HepG2 (cell line): ENCODE data around the gene VGF. TPM values are rescaled to one million over a fixed set of nuclear protein-coding genes. Genes with fewer than 3 reads are reported as not detected.

ENCODE experiments used
- ELF3 ChIP-seq: IDR thresholded peaks from 2 replicates; pipeline ENCODE4 v1.6.1; 2016; ENCODE audit warnings: missing genetic modification reagents, missing compliant biosample characterization
- HMGXB4 ChIP-seq, 2 experiments: sonication (generic) in 1 of 2; formaldehyde crosslinking in 1 of 2; IDR thresholded peaks; 2 replicates each; pipeline versions ENCODE4 v1.4.0 to v1.6.1; 2018 to 2020; ENCODE audit warnings: missing genetic modification reagents in 2 of 2, borderline replicate concordance in 1 of 2, low read depth in 1 of 2, mild to moderate bottlenecking in 1 of 2, missing biosample characterization in 1 of 2
- IKZF1 ChIP-seq: fragments of 450-650 bp; IDR thresholded peaks from 2 replicates; pipeline ENCODE4 v1.7.1; 2016
- MBD4 ChIP-seq: IDR thresholded peaks from 2 replicates; pipeline ENCODE4 v1.6.1; 2012; ENCODE audit warnings: low read length, inconsistent platforms, borderline replicate concordance
- MXD1 ChIP-seq: sonication (generic); formaldehyde crosslinking; IDR thresholded peaks from 2 replicates; pipeline ENCODE4 v1.4.0; 2020; ENCODE audit warnings: mild to moderate bottlenecking, missing genetic modification reagents
- NCOA5 ChIP-seq: sonication (generic); formaldehyde crosslinking; IDR thresholded peaks from 2 replicates; pipeline ENCODE4 v1.4.0; 2020; ENCODE audit warnings: missing genetic modification reagents
- REST ChIP-seq, 2 experiments: IDR thresholded peaks; 2 replicates each; pipeline ENCODE4 v1.6.1; 2011 to 2012; ENCODE audit warnings: low read length in 2 of 2, borderline replicate concordance in 1 of 2, low read depth in 1 of 2, mild to moderate bottlenecking in 1 of 2, moderate library complexity in 1 of 2
- TEAD2 ChIP-seq: sonication (generic); formaldehyde crosslinking; IDR thresholded peaks from 2 replicates; pipeline ENCODE4 v1.9.0; 2021; ENCODE audit warnings: missing genetic modification reagents
- ZNF570 ChIP-seq: sonication (generic); formaldehyde crosslinking; IDR thresholded peaks from 2 replicates; pipeline ENCODE4 v1.4.0; 2020; ENCODE audit warnings: mild to moderate bottlenecking, missing genetic modification reagents, borderline replicate concordance
- ZNF800 ChIP-seq: sonication (generic); formaldehyde crosslinking; IDR thresholded peaks from 2 replicates; pipeline ENCODE4 v1.4.0; 2020; ENCODE audit warnings: missing genetic modification reagents
- polyA plus RNA-seq, 8 experiments: library from polyadenylated mRNA; depleted of rRNA in 3 of 8; stranded (reverse) in 7 of 8; unstranded in 1 of 8; fragments of >200 nt; fragmentation: Illumina TruSeq in 4 of 8; extraction: Trizol in 4 of 8; gene quantifications; 2 replicates each; pipeline versions ENCODE4 v1.2.1 to v1.2.3, GENCODE V29; 2011 to 2016; ENCODE audit warnings: low read depth in 4 of 8, missing spikeins in 1 of 8, mixed read lengths in 1 of 8; ENCODE audit not compliant: insufficient read depth in 1 of 8
- total RNA-seq, 5 experiments: library from RNA; depleted of rRNA; stranded (reverse); fragments of >200 nt; fragmentation: Illumina TruSeq; extraction: Trizol; gene quantifications; 2 replicates each; pipeline ENCODE4 v1.2.3, GENCODE V29; 2016; ENCODE audit warnings: low read depth in 1 of 5
- TF ChIP-seq, protein P1 (sequence below): sonication (generic); formaldehyde crosslinking; IDR thresholded peaks from 2 replicates; pipeline ENCODE4 v1.4.0; 2020; ENCODE audit warnings: missing genetic modification reagents, mild to moderate bottlenecking, borderline replicate concordance
- TF ChIP-seq, protein P2 (sequence below): sonication (generic); formaldehyde crosslinking; IDR thresholded peaks from 2 replicates; pipeline ENCODE4 v1.5.0; 2020; ENCODE audit warnings: missing genetic modification reagents
- TF ChIP-seq, protein P3 (sequence below): sonication (generic); formaldehyde crosslinking; IDR thresholded peaks from 2 replicates; pipeline ENCODE4 v1.5.1; 2020; ENCODE audit warnings: missing genetic modification reagents, mild to moderate bottlenecking, borderline replicate concordance

Gene VGF
- total and polyA plus RNA-seq, 2 of the 13 experiments (the other 11 are each of a cell fraction or from before 2014, with no cell fraction given) = 0.12 to 0.46 TPM

DNA sequence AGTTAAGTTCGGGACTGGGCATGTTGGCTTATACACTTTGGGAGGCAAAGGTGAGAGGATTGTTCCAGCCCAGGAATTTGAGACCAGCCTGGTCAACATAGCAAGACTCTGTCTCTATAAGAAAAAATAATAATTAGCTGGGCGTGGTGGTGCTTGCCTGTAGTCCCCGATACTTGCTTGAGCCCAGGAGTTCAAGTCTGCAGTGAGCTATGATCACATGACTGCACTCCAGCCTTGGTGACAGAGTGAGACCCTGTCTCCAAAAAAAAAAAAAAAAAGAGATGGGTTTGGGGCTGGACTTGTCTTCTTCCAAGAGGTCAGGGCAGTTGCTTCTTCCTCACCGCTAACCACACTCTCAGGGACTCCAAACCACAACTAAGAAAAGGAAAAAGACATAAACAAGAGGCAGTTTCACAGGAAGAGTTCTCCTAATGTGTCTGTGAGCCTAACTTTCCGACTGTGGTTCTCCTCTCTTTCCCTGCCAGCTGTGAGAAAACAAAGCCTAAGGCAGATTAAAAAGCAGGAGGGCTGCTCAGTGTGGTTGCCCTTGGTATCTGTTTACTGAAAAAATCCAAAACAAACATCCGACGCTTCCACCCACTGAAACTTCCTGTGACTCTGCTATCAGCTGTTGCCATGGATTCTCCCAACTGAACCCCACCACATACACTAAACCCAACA is 40.9 kb downstream of the VGF start (continued):
- TF ChIP-seq HMGXB4 (CRISPR knock-in tag; IDR thresholded peaks at IDR 0.05; ENCODE audit: borderline replicate concordance in 1 of 2, low read depth in 1 of 2) (no peak; a peak in 1 of 4 replicates), NCOA5 (CRISPR knock-in tag) (no peak), MBD4 (no peak), ELF3 (CRISPR knock-in tag) (peak; percentile 90), ZNF800 (no peak), TEAD2 (CRISPR knock-in tag) (no peak), REST (IDR thresholded peaks at IDR 0.05; ENCODE audit: borderline replicate concordance in 1 of 2, low read depth in 1 of 2, low read length in 2 of 2) (peak in 1 of 2 experiments; percentile 13; a peak in 1 of 4 replicates), ZNF570 (CRISPR knock-in tag) (no peak), MXD1 (CRISPR knock-in tag) (no peak), IKZF1 (no peak)
- TF ChIP-seq, protein P1, sequence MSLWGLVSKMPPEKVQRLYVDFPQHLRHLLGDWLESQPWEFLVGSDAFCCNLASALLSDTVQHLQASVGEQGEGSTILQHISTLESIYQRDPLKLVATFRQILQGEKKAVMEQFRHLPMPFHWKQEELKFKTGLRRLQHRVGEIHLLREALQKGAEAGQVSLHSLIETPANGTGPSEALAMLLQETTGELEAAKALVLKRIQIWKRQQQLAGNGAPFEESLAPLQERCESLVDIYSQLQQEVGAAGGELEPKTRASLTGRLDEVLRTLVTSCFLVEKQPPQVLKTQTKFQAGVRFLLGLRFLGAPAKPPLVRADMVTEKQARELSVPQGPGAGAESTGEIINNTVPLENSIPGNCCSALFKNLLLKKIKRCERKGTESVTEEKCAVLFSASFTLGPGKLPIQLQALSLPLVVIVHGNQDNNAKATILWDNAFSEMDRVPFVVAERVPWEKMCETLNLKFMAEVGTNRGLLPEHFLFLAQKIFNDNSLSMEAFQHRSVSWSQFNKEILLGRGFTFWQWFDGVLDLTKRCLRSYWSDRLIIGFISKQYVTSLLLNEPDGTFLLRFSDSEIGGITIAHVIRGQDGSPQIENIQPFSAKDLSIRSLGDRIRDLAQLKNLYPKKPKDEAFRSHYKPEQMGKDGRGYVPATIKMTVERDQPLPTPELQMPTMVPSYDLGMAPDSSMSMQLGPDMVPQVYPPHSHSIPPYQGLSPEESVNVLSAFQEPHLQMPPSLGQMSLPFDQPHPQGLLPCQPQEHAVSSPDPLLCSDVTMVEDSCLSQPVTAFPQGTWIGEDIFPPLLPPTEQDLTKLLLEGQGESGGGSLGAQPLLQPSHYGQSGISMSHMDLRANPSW (CRISPR knock-in tag) = 0 out of 2 replicates have a peak, but pooled peaks have one; percentile 35
- TF ChIP-seq, protein P2, sequence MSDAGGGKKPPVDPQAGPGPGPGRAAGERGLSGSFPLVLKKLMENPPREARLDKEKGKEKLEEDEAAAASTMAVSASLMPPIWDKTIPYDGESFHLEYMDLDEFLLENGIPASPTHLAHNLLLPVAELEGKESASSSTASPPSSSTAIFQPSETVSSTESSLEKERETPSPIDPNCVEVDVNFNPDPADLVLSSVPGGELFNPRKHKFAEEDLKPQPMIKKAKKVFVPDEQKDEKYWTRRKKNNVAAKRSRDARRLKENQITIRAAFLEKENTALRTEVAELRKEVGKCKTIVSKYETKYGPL (CRISPR knock-in tag) = no peak
- TF ChIP-seq, protein P3, sequence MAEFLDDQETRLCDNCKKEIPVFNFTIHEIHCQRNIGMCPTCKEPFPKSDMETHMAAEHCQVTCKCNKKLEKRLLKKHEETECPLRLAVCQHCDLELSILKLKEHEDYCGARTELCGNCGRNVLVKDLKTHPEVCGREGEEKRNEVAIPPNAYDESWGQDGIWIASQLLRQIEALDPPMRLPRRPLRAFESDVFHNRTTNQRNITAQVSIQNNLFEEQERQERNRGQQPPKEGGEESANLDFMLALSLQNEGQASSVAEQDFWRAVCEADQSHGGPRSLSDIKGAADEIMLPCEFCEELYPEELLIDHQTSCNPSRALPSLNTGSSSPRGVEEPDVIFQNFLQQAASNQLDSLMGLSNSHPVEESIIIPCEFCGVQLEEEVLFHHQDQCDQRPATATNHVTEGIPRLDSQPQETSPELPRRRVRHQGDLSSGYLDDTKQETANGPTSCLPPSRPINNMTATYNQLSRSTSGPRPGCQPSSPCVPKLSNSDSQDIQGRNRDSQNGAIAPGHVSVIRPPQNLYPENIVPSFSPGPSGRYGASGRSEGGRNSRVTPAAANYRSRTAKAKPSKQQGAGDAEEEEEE (CRISPR knock-in tag) = 0 out of 2 replicates have a peak, but pooled peaks have one; percentile 35
